Measurements from ENCODE around the gene PFDN6.

DNA sequence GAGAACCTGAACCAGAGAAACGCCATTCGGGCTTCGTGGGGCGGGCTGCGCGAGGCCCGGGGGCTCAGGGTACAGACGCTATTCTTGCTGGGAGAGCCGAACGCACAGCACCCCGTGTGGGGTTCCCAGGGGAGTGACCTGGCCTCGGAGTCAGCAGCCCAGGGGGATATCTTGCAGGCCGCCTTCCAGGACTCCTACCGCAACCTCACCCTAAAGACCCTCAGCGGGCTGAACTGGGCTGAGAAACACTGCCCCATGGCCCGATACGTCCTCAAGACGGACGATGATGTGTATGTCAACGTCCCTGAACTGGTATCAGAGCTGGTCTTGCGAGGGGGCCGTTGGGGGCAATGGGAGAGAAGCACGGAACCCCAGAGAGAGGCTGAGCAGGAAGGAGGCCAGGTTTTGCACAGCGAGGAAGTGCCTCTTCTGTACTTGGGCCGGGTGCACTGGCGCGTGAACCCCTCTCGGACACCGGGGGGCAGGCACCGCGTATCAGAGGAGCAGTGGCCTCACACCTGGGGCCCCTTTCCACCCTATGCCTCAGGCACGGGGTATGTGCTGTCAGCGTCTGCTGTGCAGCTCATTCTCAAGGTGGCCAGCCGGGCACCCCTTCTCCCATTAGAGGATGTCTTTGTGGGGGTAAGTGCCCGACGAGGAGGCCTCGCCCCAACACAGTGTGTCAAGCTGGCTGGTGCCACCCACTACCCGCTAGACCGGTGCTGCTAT is 11.6 kb upstream of the PFDN6 start:
- no peak for TF ChIP-seq POLR2A (IDR thresholded peaks at IDR 0.05)
- TF ChIP-seq, protein P1, sequence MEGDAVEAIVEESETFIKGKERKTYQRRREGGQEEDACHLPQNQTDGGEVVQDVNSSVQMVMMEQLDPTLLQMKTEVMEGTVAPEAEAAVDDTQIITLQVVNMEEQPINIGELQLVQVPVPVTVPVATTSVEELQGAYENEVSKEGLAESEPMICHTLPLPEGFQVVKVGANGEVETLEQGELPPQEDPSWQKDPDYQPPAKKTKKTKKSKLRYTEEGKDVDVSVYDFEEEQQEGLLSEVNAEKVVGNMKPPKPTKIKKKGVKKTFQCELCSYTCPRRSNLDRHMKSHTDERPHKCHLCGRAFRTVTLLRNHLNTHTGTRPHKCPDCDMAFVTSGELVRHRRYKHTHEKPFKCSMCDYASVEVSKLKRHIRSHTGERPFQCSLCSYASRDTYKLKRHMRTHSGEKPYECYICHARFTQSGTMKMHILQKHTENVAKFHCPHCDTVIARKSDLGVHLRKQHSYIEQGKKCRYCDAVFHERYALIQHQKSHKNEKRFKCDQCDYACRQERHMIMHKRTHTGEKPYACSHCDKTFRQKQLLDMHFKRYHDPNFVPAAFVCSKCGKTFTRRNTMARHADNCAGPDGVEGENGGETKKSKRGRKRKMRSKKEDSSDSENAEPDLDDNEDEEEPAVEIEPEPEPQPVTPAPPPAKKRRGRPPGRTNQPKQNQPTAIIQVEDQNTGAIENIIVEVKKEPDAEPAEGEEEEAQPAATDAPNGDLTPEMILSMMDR (IDR thresholded peaks at IDR 0.05): no peak

All from tibial nerve (tissue), 3 donors.